ENCODE results near the gene SCN5A.

The SCN5A gene

GRCh38 chr3:38556640-38557358 is 92.7 kb downstream of the SCN5A start:
- Histone ChIP-seq H3K9me3 (ENCODE audit: insufficient read depth, low read length) (no peaks in the 10 kb centered on the region), H3K27ac (ENCODE audit: low read length) (no peak overlapping the region), H3K79me2 (ENCODE audit: low read length) (no peaks in the 10 kb centered on the region), H3K4me1 (ENCODE audit: low read length) (no peaks in the 10 kb centered on the region), H4K20me1 (ENCODE audit: insufficient read depth, low read length) (no peaks in the 10 kb centered on the region), H3K4me2 (ENCODE audit: low read length) (no peak overlapping the region), H3K9ac (ENCODE audit: low read length) (no peak overlapping the region), H2AFZ (ENCODE audit: low read depth, low read length) (no peak overlapping the region), H3K4me3 (ENCODE audit: low read length) (no peak overlapping the region), H3K27me3 (ENCODE audit: low read depth, low read length) (peaks cover 21% of the 10 kb centered on the region), H3K36me3 (replicated peaks; ENCODE audit: low read depth, low read length) (no peaks in the 10 kb centered on the region)
- no peak for TF ChIP-seq EZH2phosphoT487 (IDR thresholded peaks at IDR 0.05; ENCODE audit: low read depth)
- no peak for TF ChIP-seq CTCF (IDR thresholded peaks at IDR 0.05; ENCODE audit: low read depth, low read length)

GRCh38 chr3:38555926-38556325 is 93.6 kb downstream of the SCN5A start:
- Histone ChIP-seq H3K4me3 (ENCODE audit: low read length) (no peak overlapping the region), H2AFZ (ENCODE audit: low read depth, low read length) (no peak overlapping the region), H3K36me3 (replicated peaks; ENCODE audit: low read depth, low read length) (no peaks in the 10 kb centered on the region), H3K27me3 (ENCODE audit: low read depth, low read length) (peaks cover 21% of the 10 kb centered on the region), H3K9ac (ENCODE audit: low read length) (no peak overlapping the region), H3K4me2 (ENCODE audit: low read length) (no peak overlapping the region), H3K79me2 (ENCODE audit: low read length) (no peaks in the 10 kb centered on the region), H4K20me1 (ENCODE audit: insufficient read depth, low read length) (no peaks in the 10 kb centered on the region), H3K9me3 (ENCODE audit: insufficient read depth, low read length) (no peaks in the 10 kb centered on the region), H3K27ac (ENCODE audit: low read length) (no peak overlapping the region), H3K4me1 (ENCODE audit: low read length) (no peaks in the 10 kb centered on the region)
- TF ChIP-seq EZH2phosphoT487 (IDR thresholded peaks at IDR 0.05; ENCODE audit: low read depth) (no peak), CTCF (IDR thresholded peaks at IDR 0.05; ENCODE audit: low read depth, low read length) (no peak)

- Histone ChIP-seq H3K4me3 (ENCODE audit: low read length) (no peak overlapping the region), H3K36me3 (replicated peaks; ENCODE audit: low read depth, low read length) (no peaks in the 10 kb centered on the region), H3K9me3 (ENCODE audit: insufficient read depth, low read length) (no peaks in the 10 kb centered on the region), H3K4me2 (ENCODE audit: low read length) (no peak overlapping the region), H3K4me1 (ENCODE audit: low read length) (no peaks in the 10 kb centered on the region), H2AFZ (ENCODE audit: low read depth, low read length) (no peak overlapping the region), H4K20me1 (ENCODE audit: insufficient read depth, low read length) (no peaks in the 10 kb centered on the region), H3K9ac (ENCODE audit: low read length) (no peak overlapping the region), H3K27ac (ENCODE audit: low read length) (no peak overlapping the region), H3K79me2 (ENCODE audit: low read length) (no peaks in the 10 kb centered on the region), H3K27me3 (ENCODE audit: low read depth, low read length) (peaks cover 21% of the 10 kb centered on the region)
- no peak for TF ChIP-seq CTCF (IDR thresholded peaks at IDR 0.05; ENCODE audit: low read depth, low read length)
- TF ChIP-seq EZH2phosphoT487 (IDR thresholded peaks at IDR 0.05; ENCODE audit: low read depth), result no peak
These were observed 94.2 kb downstream of the SCN5A start for GRCh38 chr3:38555149-38555840.

GRCh38 chr3:38554127-38554827 is 95.2 kb downstream of the SCN5A start:
- H3K36me3 ChIP-seq (replicated peaks; ENCODE audit: low read depth, low read length), result no peaks in the 10 kb centered on the region
- H3K4me1 ChIP-seq (ENCODE audit: low read length), result no peaks in the 10 kb centered on the region
- H3K4me2 ChIP-seq (ENCODE audit: low read length), result no peak overlapping the region
- H3K9ac ChIP-seq (ENCODE audit: low read length), result no peak overlapping the region
- peaks cover 21% of the 10 kb centered on the region for H3K27me3 ChIP-seq (ENCODE audit: low read depth, low read length)
- no peaks in the 10 kb centered on the region for H3K9me3 ChIP-seq (ENCODE audit: insufficient read depth, low read length)
- H4K20me1 ChIP-seq (ENCODE audit: insufficient read depth, low read length), result no peaks in the 10 kb centered on the region
- H3K79me2 ChIP-seq (ENCODE audit: low read length), result no peaks in the 10 kb centered on the region
- TF ChIP-seq CTCF (IDR thresholded peaks at IDR 0.05; ENCODE audit: low read depth, low read length), result no peak
- no peak overlapping the region for H3K27ac ChIP-seq (ENCODE audit: low read length)
- H3K4me3 ChIP-seq (ENCODE audit: low read length), result no peak overlapping the region
- H2AFZ ChIP-seq (ENCODE audit: low read depth, low read length), result no peak overlapping the region

All from OCI-LY3 (cell line).